ENCODE measurements around the gene OR6S1.
"Not testable (repeated sequence)": the region's sequence is repeated elsewhere in the genome, so short reads cannot be mapped to it uniquely, and the experiment has no call there.

Gene OR6S1

GRCh38 chr14:20668969-20669368 is 27.5 kb upstream of the OR6S1 start:
- DNase-seq (ENCODE audit: low read depth in 2 of 2), result no peak

GRCh38 chr14:20667957-20668356 is 26.5 kb upstream of the OR6S1 start:
- DNase-seq (ENCODE audit: low read depth in 2 of 2), result no peak

GRCh38 chr14:20666400-20666961 is 25.0 kb upstream of the OR6S1 start:
- not testable (repeated sequence) for DNase-seq (ENCODE audit: low read depth in 2 of 2)

- peak; percentile 42 to 47 for DNase-seq (ENCODE audit: low read depth in 2 of 2)
Measured at GRCh38 chr14:20662968-20663732, 21.7 kb upstream of the OR6S1 start.

GRCh38 chr14:20661197-20661596 is 19.7 kb upstream of the OR6S1 start:
- DNase-seq (ENCODE audit: low read depth in 2 of 2), result no peak

- DNase-seq (ENCODE audit: low read depth in 2 of 2), result no peak
Measured at GRCh38 chr14:20659813-20660395, 18.4 kb upstream of the OR6S1 start.

GRCh38 chr14:20659336-20659735 is 17.8 kb upstream of the OR6S1 start:
- no peak for DNase-seq (ENCODE audit: low read depth in 2 of 2)

GRCh38 chr14:20658246-20658645 is 16.8 kb upstream of the OR6S1 start:
- DNase-seq (ENCODE audit: low read depth in 2 of 2), result no peak

- DNase-seq (ENCODE audit: low read depth in 2 of 2), result no peak
Measured at GRCh38 chr14:20657216-20658211, 16.0 kb upstream of the OR6S1 start.

- no peak for DNase-seq (ENCODE audit: low read depth in 2 of 2)
Measured at GRCh38 chr14:20656274-20656673, 14.8 kb upstream of the OR6S1 start.

GRCh38 chr14:20655851-20656250 is 14.4 kb upstream of the OR6S1 start:
- no peak for DNase-seq (ENCODE audit: low read depth in 2 of 2)

- DNase-seq (ENCODE audit: low read depth in 2 of 2), result no peak
Measured at GRCh38 chr14:20652996-20653975, 11.8 kb upstream of the OR6S1 start.

GRCh38 chr14:20645481-20645880 is 4.0 kb upstream of the OR6S1 start:
- DNase-seq (ENCODE audit: low read depth in 2 of 2), result no peak

GRCh38 chr14:20644520-20644919 is 3.0 kb upstream of the OR6S1 start:
- no peak for DNase-seq (ENCODE audit: low read depth in 2 of 2)

- not testable (repeated sequence) for DNase-seq (ENCODE audit: low read depth in 2 of 2)
Measured at GRCh38 chr14:20642755-20643154, 1.3 kb upstream of the OR6S1 start.

- no peak for DNase-seq (ENCODE audit: low read depth in 2 of 2)
Measured at GRCh38 chr14:20642182-20642581, 691 bp upstream of the OR6S1 start.

- DNase-seq (ENCODE audit: low read depth in 2 of 2), result no peak
Measured at GRCh38 chr14:20632831-20633691, 8.4 kb downstream of the OR6S1 start.

- no peak for DNase-seq (ENCODE audit: low read depth in 2 of 2)
Measured at GRCh38 chr14:20632448-20632830, 9.1 kb downstream of the OR6S1 start.

GRCh38 chr14:20631880-20632389 is 9.6 kb downstream of the OR6S1 start:
- no peak for DNase-seq (ENCODE audit: low read depth in 2 of 2)
